CD4-positive, alpha-beta T cell treated with Interleukin-6 for 4 hours (primary cell): Measurements from ENCODE around the gene RBFOX2.

Source experiments
- DNase-seq: peaks from one replicate; pipeline ENCODE4 v3.0.0-alpha.2; 2020; ENCODE audit warnings: mixed read lengths

Gene RBFOX2

DNA sequence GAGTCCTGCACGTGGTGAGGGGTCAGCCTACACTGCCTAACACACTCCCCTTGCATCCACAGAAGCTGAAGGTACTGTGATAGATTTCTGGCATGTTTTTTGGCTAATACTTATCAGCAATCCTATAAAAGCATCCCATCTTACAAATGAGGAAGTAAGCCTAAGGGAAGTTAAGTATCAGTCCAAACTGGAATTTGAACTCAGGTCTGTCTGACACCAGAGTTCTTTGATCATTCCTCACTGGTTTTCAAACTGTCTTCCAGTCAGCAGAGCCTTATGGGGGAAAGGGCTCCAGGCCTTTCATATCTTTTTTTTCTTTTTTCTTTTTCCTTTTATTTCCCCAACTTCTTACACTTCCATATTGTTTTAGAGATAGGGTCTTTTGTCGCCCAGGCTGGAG is 105.6 kb downstream of the RBFOX2 start:
- DNase-seq = no peak

DNA sequence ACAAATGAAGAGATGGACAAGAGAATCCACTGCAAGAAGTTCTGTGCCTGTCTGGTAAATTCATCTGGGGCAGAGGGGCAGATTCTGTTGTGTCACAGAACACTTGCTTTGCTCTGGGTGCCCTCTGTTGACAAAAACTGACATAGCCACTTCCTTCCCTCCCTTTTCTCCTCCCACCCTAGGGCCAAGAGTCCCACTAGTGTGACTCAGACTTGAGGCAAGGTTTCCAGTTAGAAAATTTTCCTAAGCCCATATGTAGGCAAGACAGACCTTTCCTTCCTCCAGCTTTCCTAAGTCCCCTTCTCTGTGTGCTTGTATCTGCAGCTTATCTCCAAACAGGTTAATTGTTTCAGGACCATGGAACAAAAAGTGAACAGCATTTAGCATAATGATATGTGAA is 106.8 kb downstream of the RBFOX2 start:
- DNase-seq = peak; percentile 37

DNA sequence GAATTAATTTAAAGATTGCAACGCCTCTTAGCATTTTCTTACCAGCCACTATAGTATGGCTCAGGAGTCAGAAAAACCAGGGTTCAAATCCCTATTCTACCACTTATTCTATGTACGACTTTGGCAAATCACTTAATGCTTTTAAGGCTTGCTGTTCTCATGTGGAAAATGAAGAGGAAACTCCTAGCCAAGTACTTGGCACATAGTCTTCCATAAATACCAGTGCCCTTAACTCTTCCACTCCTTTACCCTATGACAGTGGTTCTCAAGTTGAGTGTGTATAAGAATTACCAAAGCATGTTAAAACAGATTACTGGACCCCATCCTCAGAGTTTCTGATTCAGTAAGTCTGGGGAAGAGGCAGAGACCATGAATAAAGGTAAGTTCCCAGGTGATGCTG is 107.6 kb downstream of the RBFOX2 start:
- no peak for DNase-seq

DNA sequence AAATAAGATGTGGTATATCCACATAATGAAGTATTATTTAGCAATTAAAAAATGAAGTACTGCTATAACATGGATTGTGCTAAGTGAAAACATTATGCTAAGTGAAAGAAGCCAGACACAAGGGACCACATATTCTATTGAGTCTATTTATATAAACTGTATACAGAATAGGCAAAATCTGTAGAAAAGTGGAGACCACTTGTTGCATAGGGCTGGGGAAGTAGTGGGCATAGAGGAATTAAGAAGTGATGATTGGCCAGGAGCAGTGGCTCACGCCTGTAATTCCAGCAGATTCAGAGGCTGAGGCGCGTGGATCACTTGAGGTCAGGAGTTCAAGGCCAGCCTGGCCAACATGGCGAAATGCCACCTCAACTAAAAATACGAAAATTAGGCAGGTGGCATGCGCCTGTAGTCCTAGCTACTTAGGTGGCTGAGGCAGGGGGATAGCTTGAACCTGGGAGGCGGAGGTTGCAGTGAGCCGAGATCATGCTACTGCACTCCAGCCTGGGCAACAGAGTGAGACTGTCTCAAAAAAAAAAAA is 109.6 kb downstream of the RBFOX2 start:
- no peak for DNase-seq

DNA sequence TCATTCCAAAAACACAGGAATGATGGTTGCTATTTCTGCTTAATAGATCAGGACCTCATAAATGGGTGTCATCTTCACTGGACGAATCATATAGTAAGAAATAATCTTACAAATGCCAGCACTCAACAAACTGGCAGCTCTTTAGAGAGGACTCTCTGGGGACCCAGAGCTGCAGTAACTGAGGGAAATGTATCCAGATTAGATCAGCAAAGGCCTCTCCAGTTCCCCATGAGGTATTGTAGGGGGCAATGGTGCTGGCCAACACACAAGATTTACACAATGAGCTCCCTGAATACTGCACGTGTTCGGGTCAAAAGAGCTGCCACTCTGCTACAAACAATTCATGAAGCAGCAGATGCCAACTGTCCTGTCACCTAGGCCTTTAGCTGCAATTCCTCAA is 110.2 kb downstream of the RBFOX2 start:
- no peak for DNase-seq

DNA sequence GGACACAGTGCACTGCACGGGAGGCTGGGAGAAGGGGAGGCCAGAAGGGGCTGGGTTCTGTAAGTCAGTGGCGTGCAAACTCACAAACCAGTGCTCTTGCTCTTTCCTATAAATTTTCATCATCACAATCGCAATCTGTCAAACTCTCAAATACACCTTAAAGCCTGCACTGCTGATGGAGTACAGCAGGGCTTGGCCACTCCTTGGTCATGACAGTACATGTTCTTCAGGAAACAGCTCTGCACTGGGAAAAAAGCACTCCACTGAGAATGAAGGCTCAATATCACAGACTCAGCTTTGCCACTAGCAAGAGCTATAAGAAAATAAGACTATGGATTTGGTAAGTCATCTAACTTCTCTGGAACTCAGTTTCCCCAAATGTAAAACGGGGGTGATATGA is 111.0 kb downstream of the RBFOX2 start:
- no peak for DNase-seq

DNA sequence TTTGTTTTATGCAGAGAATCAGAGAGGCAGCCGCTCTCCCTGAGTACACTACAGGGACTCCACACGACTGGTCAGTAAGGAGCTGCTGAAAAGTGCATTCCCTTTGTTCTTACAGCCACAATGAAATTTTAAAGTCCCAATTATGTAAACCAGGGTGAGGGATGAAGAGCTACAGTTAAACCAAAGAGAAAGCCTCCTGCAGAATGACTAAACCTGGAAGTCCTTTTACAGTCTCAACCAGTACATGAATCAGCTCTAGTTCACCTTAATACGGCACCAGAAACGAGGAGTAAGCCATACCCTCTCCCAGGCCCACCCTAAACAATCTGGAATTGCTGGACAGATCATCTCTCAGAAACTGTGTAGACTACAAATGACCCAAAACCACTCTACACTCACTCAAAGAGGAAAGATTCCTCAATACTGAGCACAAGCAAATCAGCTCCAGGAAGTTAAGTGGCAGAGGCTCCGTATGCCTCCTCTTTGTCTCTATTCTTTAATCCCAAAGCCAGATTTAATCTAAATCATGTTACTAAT is 113.1 kb downstream of the RBFOX2 start:
- DNase-seq = no peak

DNA sequence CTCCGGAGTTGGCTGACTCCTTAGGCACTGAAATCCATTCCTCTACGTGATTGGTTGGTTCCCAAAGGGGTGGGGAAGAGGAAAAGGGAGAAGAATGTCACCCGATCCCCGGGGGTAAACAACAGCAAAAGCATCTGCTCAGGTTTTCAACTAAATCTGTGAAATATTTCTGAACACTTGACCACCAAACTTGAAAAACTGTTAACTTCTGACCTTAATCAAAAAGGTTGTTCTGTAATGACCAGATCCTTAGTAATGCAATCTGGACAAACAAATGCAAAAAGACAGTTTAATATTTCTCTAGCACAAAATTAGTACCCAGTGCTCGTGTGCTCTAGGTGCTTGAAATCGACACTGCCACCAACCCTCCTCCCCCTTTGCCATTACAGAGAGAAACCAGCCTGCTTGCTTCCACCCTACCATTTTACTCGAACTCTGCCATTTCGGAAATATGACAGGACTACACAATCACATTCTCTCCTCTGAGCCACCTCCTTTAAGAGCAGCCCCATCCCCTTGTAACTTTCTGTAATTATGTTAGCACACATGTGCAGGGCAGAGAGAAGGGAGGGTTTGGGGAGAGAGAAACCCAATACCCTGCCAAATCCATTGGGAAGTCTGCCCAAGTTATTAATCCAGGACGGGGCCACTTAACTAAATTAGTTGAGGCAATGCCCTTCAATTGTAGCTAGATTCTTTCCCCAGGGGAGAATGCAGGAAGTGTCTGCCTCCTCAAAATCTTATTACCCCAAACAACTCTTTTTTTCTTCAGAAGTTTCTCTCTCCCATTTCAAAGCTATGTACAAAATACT is 113.8 kb downstream of the RBFOX2 start:
- peak; percentile 5 for DNase-seq

DNA sequence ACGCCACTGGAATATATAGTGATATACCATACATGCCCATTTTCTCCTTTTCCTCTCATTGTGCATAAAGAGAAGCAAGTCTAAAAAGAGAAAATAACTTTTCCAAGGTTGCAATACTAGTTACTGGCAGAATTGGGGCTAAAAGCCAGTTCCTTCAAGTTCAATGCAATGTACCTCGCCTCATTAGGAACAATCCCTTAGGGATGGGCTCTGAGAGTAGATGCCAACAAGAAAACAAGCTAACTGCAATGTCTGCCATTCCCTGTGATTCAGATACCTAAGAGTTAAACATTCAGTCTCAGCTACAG is 114.3 kb downstream of the RBFOX2 start:
- no peak for DNase-seq

DNA sequence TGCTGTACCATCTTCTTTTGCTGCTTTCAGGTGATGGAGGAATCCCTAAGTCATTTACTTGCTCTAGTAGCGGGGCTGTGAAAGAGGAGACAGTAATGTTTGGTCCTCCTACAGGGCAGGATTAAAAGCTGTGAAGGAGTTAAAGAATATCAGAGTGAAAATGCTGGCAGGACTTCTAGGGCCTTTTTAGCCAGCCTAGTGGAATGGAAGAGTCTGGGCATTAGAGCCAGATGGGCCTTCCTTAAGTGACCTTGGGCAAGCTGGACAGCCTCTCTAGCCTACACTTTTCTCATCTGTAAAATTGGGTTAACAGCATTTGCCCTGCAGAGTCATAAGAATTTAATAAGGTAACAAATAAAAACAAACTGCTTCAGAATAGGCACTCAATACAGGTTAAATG is 114.7 kb downstream of the RBFOX2 start:
- no peak for DNase-seq

DNA sequence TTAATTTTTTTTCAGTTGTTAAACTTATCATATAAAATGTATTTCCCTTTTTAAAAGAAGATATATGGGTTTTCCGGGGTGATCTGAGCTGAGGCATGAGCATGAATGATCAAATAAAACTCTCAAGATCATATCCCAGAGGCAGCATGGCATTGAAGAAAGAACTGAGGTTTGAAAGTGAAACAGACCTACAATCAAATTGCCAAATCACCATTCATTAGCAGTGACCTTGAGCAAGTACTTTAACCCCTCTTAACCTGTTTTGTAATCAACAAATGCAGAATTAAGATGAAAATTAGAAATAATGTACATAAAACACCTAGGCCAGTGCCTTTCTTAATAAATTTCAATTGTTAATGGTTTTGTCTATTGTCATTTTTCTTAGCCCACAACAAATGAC is 116.0 kb downstream of the RBFOX2 start:
- no peak for DNase-seq

DNA sequence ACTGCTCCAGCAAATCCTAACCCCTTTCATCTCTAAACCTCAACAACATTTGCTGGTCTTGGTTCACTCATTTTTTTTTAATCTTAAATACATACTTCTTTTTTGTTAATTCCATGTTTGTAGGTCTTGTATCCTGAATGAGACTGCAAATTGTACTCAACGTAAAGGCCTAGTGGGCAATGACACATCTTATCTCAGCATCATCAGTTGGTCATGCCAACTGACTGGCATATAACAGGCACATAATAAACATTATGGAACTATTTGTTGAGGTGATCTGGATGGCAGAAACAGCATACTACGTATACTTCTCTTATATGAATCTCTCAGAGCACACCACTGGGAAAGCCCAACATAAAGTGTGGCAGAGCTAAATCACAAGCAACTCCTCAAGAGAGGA is 116.7 kb downstream of the RBFOX2 start:
- no peak for DNase-seq

DNA sequence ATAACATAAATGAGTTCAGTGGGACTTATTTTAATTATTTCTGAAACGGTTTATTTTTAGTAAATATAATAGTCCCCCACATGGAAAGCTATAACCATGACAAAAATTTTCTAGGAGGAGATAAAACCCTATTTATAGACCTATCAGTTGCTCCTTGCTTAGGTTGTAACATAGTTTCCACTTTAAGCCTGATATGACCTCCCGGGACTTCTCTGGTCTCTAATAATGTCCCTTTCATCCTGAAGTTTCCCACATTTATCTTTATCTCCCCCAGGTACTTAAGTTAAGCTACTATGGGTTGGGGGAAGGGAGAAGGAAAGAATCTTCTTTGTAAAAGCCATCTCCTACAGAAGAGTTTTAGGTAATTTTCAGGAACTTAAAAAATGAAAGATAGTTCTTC is 117.7 kb downstream of the RBFOX2 start:
- DNase-seq = no peak

DNA sequence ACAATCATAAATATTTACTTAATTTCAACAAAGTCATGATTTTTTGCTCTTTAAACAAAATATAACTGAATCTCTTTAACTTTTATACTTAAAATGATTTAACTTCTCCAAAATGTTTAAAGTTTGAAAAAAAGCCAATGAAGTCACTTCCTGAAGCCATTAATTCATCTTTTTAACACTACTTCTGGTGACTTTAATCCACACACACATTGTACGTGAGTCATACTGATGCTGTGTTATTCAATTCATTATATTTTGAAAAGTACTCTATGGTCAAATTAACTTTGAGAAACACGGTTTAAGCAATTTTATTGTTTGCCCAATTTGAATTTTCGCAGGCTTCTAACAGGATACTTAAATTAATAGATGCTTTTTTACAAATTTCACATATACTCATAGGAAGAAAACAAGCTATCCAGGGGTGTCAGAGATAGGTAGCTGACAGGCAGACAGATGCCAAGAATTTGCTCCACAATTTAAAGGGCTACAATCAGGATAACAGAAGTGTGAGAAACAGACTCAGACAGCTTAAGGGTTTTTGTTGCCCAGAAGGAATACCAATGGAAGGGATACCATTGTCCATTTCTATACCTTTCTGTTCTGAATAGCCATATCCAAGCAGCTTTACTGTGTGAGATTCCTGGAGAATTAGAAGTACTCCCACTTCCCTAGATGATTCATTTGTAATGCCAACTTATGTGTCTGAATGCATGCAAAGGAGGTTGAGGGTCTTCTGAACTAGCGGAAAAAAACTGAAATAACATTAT is 118.4 kb downstream of the RBFOX2 start:
- DNase-seq = no peak

DNA sequence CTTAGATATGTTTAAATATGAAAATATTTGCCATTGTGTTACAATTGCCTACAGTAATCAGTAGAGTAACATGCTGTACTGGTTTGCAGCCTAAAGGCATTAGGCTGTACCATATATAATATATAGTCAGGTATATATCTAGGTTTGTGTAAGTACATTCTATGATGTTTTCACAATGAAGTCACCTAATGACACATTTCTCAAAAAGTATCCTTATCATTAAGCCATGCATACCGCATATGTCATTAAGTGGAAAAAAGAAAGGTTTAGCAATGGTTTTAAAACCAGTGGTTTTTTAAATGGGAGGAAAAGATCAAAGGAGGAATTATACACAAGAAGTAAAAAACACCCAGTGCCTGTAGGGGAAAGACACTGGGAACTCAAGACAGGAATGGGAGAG is 122.7 kb downstream of the RBFOX2 start:
- no peak for DNase-seq

DNA sequence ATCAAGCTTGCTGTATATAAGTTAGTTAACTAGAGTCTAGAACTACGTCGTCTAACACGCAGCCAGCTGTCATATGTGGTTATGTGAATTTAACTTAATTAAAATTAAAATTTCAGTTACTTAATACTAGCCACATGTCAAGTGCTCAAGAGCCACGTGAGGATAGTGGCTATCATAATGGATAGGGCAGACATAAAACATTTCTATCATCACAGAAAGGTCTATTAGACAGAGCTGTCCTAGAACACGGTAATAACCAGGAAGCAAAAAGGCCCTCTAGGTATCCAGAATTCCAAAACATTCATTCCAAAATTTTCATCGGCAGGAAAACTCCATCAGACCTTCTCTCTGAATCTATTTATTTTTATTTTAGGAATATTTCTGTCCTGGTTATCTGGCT is 123.9 kb downstream of the RBFOX2 start:
- no peak for DNase-seq

DNA sequence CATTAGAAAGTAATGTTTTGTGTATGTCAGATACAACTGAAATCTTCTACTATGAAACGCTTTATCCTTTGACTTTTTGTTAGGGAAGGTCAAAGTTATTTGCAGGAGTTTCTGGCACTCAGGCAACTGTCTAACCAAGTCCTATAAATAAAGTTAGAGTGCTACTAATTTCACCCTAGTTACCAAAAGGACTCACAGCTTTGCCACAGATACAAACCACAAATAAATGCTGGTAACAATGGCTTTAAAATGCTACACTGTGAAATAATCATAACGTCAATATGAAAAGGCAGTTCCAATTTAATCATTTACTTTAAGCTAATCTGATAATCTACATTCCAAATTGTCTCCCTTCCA is 124.3 kb downstream of the RBFOX2 start:
- DNase-seq = no peak

DNA sequence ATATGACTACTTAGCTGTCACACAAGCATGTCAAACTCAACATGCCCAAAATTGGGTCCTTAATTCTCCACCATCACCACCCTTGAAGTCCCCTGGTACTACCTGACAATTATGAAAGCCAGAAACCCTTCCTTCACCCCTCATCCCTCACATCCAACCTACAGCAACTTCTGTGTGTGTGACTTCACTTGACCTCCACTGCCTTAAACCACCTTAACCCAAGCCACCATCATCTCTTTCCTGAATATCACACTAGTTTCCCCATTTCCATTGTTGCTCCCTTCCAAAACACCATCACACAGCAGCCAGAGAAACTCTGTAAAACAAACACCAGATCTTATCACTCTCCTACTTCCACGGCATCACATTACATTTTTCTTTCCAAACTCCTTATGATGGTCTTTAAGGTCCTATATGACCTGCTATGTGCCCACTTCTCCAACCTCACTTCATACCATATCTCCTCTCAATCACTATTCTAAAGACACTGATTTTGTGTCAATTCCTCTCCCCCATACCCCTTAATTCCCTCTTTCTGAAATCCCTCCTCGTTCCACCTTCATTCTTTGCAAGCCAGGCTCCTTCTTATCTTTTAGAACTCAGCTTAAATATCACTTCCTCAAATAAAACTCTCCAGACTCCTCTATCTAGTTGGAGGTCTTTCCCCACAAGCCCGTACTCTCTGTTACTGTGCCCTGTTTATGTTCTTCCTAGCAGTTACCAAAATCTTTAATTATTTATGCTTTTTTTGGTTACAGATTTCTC is 124.9 kb downstream of the RBFOX2 start:
- DNase-seq = no peak

DNA sequence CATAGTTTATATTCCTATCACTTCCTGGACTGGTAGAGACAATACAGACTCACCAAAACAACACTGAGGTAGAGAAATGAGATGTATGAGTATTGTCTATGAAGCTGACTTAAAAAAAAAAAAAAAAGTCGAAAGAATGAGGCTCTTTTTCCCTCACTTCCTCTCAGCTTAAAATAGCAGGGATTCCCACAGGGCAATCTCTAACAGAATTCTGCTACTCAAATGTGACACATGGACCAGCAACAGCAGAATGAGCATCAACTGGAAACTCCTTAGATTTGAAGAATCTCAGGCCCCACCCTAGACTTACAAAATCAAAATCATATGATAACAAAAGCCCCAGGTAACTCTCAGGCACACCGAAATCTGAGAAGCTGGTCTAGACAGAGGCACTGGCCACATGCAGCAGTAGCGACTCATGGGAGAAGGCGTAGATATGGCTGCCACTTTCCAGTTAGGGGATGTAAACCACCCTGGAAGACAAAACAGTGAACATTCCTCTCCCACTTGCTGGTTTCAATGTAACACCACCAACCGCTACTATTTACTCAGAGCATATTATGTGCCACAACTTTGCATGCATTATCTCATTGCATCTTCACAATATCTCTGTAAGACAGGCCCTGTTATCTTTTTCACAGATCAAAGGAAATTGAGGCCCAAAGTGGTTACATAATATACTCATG is 128.0 kb downstream of the RBFOX2 start:
- DNase-seq = no peak

DNA sequence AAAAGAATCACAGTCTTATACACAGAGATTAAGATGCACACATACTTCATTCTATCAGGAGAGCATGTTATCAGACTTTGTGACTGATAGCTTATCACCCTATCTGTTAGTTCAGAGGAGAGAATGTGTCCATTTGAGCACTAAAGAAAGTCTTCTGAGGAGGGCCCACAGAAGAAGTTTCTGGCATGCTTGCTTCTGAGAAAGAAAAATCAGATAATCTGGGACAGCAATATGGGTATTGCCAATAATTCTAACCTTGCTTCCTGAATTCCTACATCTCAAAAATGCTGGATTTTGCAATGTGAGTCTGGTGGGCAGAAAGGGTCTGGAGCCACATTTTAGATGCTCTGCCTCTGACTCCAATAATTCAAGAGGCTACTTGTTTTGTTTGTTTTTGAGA is 128.9 kb downstream of the RBFOX2 start:
- no peak for DNase-seq

DNA sequence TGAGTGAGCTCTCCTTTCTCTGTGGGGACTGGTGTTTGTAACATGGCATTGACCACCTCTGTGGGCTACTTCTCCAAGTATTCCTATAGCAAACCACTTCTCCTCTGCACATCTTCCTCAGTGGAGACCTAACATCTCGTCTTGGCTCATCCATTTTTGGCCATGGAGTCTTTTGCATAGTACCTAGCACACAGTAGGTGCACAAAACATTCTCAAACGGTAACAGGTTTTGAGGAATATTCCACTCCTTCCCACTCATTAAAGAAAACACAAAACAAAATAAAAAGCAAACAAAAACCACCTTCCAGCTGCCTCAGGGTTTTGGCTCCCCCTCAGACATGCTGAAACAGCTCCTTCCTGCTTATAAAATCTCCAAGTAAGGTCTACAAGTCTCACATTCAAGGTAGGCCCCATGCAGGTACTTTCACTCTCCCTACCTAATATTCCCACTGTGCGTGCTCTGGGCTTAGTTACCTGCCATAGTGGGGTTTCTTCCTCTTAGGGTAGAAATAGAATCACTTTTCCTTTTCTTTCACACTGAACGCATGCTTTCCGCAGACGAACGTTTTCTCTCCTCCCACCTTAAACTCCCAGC is 132.4 kb downstream of the RBFOX2 start:
- no peak for DNase-seq

DNA sequence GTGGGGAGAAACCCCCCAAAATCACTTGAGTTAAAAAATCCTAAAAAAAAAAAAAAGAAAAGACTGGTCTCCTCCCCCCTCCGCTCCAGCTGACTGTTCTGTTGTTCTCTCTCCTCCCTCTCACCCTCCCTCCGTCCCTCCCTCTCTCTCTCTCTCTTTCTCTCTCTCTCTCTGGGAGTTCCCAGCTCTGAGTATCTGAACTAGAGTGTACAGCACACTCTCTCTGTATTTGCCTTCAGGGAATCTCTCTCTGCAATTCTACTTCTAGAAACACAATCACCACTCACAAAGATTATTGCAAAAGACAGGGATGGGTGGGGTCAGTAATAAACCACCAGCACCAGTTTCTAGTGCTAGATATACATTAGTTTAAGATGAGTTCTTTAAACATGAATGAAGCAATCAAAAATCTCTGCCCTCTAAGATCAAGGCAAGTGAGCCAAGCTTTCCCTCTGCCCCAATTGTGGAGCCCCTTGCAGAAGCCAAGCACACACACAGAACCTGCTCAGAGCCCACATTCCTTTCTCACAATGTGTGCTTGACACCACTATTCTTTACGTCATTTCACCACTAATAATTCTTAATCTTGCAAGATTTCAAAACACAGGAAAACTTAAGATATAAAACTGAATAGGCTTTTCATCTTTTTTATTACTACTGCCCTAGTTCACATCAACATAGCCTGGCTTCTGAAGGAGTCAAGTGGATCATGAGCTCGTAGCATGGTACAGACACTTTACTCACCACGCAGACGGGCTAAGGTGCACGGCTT is 133.5 kb downstream of the RBFOX2 start:
- no peak for DNase-seq
